ENCODE measurements around the gene SLC35F3. TPM values are rescaled to one million over a fixed set of nuclear protein-coding genes. Genes with fewer than 3 reads are reported as not detected.

The SLC35F3 gene
- total and polyA plus RNA-seq, 4 donors = 0.01 to 0.37 (median 0.08) TPM; not detected in 1

- no peaks in the 10 kb centered on the region for H3K36me3 ChIP-seq (ENCODE audit: control insufficient read depth in 4 of 4, insufficient read depth in 3 of 4, low read depth in 1 of 4, low read length in 3 of 4)
- no peak for TF ChIP-seq HNF4A (conservative IDR thresholded peaks at IDR 0.05)
- TF ChIP-seq FOXA1 (IDR thresholded peaks at IDR 0.05) = no peak
- TF ChIP-seq NR2F2 (IDR thresholded peaks at IDR 0.05) = no peak
- no peak overlapping the region for H3K4me3 ChIP-seq (ENCODE audit: low read depth in 1 of 3, low read length in 3 of 3)
- no peak for DNase-seq (ENCODE audit: low spot score)
- H3K27me3 ChIP-seq (ENCODE audit: control insufficient read depth in 4 of 4, insufficient read depth in 4 of 4, low read length in 3 of 4) = no peaks in the 10 kb centered on the region
- H3K27ac ChIP-seq (ENCODE audit: low read depth in 1 of 2, low read length in 2 of 2) = no peak overlapping the region
- no peaks in the 10 kb centered on the region for H3K9me3 ChIP-seq (ENCODE audit: control insufficient read depth in 4 of 4, low read length in 3 of 4)
- H3K4me1 ChIP-seq (ENCODE audit: control insufficient read depth in 4 of 4, insufficient read depth in 4 of 4, low read length in 3 of 4) = no peaks in the 10 kb centered on the region
- H3K9ac ChIP-seq (ENCODE audit: low read depth in 1 of 2, low read length in 2 of 2) = no peak overlapping the region
- WGBS = 76% methylated on average over 7 of the region's 7 CpGs
Measured at GRCh38 chr1:234276151-234276788, 371.8 kb downstream of the SLC35F3 start.

GRCh38 chr1:234277161-234277868 lies 372.8 kb downstream of the SLC35F3 start:
- H3K27ac ChIP-seq (ENCODE audit: low read depth in 1 of 2, low read length in 2 of 2) = no peak overlapping the region
- no peak overlapping the region for H3K4me3 ChIP-seq (ENCODE audit: low read depth in 1 of 3, low read length in 3 of 3)
- H3K36me3 ChIP-seq (ENCODE audit: control insufficient read depth in 4 of 4, insufficient read depth in 3 of 4, low read depth in 1 of 4, low read length in 3 of 4) = no peaks in the 10 kb centered on the region
- no peaks in the 10 kb centered on the region for H3K27me3 ChIP-seq (ENCODE audit: control insufficient read depth in 4 of 4, insufficient read depth in 4 of 4, low read length in 3 of 4)
- no peak overlapping the region for H3K9ac ChIP-seq (ENCODE audit: low read depth in 1 of 2, low read length in 2 of 2)
- H3K9me3 ChIP-seq (ENCODE audit: control insufficient read depth in 4 of 4, low read length in 3 of 4) = no peaks in the 10 kb centered on the region
- WGBS = 72% methylated on average over 8 of the region's 8 CpGs
- DNase-seq (ENCODE audit: low spot score) = no peak
- TF ChIP-seq ATF3 (IDR thresholded peaks at IDR 0.05) (no peak), HNF4A (conservative IDR thresholded peaks at IDR 0.05) (no peak), MAX (IDR thresholded peaks at IDR 0.05) (no peak), RAD21 (IDR thresholded peaks at IDR 0.05) (no peak), REST (IDR thresholded peaks at IDR 0.05) (no peak), HNF4G (IDR thresholded peaks at IDR 0.05) (no peak), ZBTB33 (IDR thresholded peaks at IDR 0.05) (no peak), YY1 (IDR thresholded peaks at IDR 0.05) (no peak), GABPA (IDR thresholded peaks at IDR 0.05 in 1 of 2, conservative IDR thresholded peaks at IDR 0.05 in 1 of 2) (no peak), FOXA2 (IDR thresholded peaks at IDR 0.05) (no peak), TAF1 (conservative IDR thresholded peaks at IDR 0.05) (no peak), JUND (IDR thresholded peaks at IDR 0.05) (no peak), NR2F2 (IDR thresholded peaks at IDR 0.05) (no peak), RXRA (IDR thresholded peaks at IDR 0.05) (no peak), FOXA1 (IDR thresholded peaks at IDR 0.05) (no peak)
- H3K4me1 ChIP-seq (ENCODE audit: control insufficient read depth in 4 of 4, insufficient read depth in 4 of 4, low read length in 3 of 4) = no peaks in the 10 kb centered on the region
